Uterus (tissue), 4 donors: ENCODE results near the gene TXNDC11. TPM values are rescaled to one million over a fixed set of nuclear protein-coding genes. Genes with fewer than 3 reads are reported as not detected.
A peak's percentile ranks its signal among the peaks of the same experiment; 100 is the strongest.

Experiments used
- DNase-seq, 2 donors: peaks; one replicate each; pipeline ENCODE4 v3.0.0-alpha.2; 2019 to 2020
- H3K27ac ChIP-seq, 2 donors: fragments of 200-600 bp; sonication (generic); 1 replicate in 1 of 2; 2 replicates in 1 of 2; pipeline ENCODE4 v1.5.1; 2016 to 2018
- H3K27me3 ChIP-seq, 2 donors: fragments of 200-600 bp; sonication (generic); one replicate each; pipeline ENCODE4 v1.5.1; 2018 to 2019; ENCODE audit warnings: control low read depth in 1 of 2
- H3K36me3 ChIP-seq, 2 donors: fragments of 200-600 bp; sonication (generic); one replicate each; pipeline ENCODE4 v1.5.1; 2019; ENCODE audit warnings: control low read depth in 1 of 2
- H3K4me1 ChIP-seq, 2 donors: fragments of 200-600 bp; sonication (generic); one replicate each; pipeline ENCODE4 v1.5.1; 2018 to 2019; ENCODE audit warnings: control low read depth in 1 of 2
- H3K4me3 ChIP-seq, 2 donors: fragments of 200-600 bp; sonication (generic); 1 replicate in 1 of 2; 2 replicates in 1 of 2; pipeline ENCODE4 v1.5.1; 2018 to 2019; ENCODE audit warnings: mild to moderate bottlenecking in 1 of 2
- H3K9me3 ChIP-seq, 2 donors: fragments of 200-600 bp; sonication (generic); one replicate each; pipeline ENCODE4 v1.5.1; 2019; ENCODE audit warnings: control low read depth in 1 of 2
- CTCF ChIP-seq, 4 experiments: fragments of 200-600 bp in 2 of 4; fragments of 450-650 bp in 2 of 4; sonication (generic) in 2 of 4; IDR thresholded peaks; one replicate each; pipeline ENCODE4 v1.5.1; 2016 to 2019; ENCODE audit warnings: antibody characterized with exemption in 4 of 4, mild to moderate bottlenecking in 2 of 4, moderate library complexity in 1 of 4
- POLR2A ChIP-seq, 2 donors: fragments of 450-650 bp; IDR thresholded peaks; one replicate each; pipeline ENCODE4 v1.6.1; 2016; ENCODE audit warnings: antibody characterized with exemption in 2 of 2, mild to moderate bottlenecking in 1 of 2, moderate library complexity in 1 of 2
- intact Hi-C: fragments of 100-400 bp; cut with DNase I; formaldehyde crosslinking; loops from one replicate; pipeline ENCODE4 v1.15.1; 2023; ENCODE audit warnings: low total_unique reads
- total RNA-seq, 4 donors: library from RNA; depleted of rRNA in 3 of 4; stranded (reverse); fragments of >200 nt in 3 of 4; gene quantifications; one replicate each; pipeline versions ENCODE4 v1.1.0 to v1.2.4, GENCODE V29; 2014 to 2023
- donor health status: DM: yes; HTN: yes; CAD: no.

TXNDC11 gene
- total RNA-seq, 4 donors from 2014 or later = 6.1 to 52.0 (median 40.0) TPM

GRCh38 chr16:11783319-11784037 lies 40.8 kb upstream of the TXNDC11 start:
- H3K9me3 ChIP-seq = no peaks in the 10 kb centered on the region
- no peaks in the 10 kb centered on the region for H3K27me3 ChIP-seq
- intact Hi-C loops = no loop called here
- DNase-seq = no peak
- H3K4me1 ChIP-seq = peaks cover 0 to 7% of the 10 kb centered on the region in 2 donors
- no peak for TF ChIP-seq CTCF (IDR thresholded peaks at IDR 0.05)
- peak overlapping the region; percentile 66 to 86 for H3K27ac ChIP-seq
- H3K4me3 ChIP-seq = no peak overlapping the region
- H3K36me3 ChIP-seq = no peaks in the 10 kb centered on the region

- Histone ChIP-seq H3K4me1 (peaks cover 0 to 7% of the 10 kb centered on the region in 2 donors), H3K27me3 (no peaks in the 10 kb centered on the region), H3K27ac (peak overlapping the region; percentile 9 to 86), H3K36me3 (no peaks in the 10 kb centered on the region), H3K9me3 (no peaks in the 10 kb centered on the region), H3K4me3 (no peak overlapping the region)
- no peak for DNase-seq
- intact Hi-C loops = no loop called here
- TF ChIP-seq CTCF (IDR thresholded peaks at IDR 0.05) = no peak
- TF ChIP-seq POLR2A (IDR thresholded peaks at IDR 0.05) = no peak
These were observed 39.1 kb upstream of the TXNDC11 start for GRCh38 chr16:11781773-11782172.

DNA sequence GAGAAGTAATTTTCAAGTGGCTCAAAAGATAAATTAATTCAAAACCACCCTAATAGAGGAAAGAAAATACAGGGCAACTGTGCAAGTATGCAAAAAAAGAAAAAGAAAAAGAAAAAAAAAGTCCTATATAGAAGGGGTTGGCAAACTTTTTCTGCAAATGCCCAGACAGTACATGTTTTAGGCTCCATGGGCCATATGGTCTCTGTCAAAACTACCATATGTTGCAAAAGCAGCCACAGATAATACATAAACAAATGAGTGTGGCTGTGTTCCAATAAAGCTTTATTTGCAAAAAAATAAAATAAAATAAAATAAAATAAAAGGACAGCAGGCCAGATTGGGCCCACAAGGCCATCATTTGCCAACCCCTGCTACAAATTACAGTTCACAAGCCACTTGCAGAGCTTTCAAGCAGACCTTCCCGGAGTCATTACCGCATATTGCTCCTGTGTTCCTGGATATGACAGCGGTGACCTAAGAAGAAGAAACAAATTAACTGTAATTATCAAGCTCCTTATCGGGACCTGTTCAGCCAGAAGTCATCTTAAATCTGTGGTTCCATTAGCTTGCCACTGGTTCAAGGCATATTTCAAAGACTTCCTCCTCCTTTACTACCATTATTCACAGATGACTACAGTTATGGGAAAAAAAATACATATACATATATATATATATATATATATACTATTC lies 38.5 kb upstream of the TXNDC11 start:
- intact Hi-C loops = no loop called here
- no peak for DNase-seq
- Histone ChIP-seq H3K4me3 (no peak overlapping the region), H3K27ac (peak overlapping the region in 1 of 2 donors; percentile 86), H3K36me3 (no peaks in the 10 kb centered on the region), H3K4me1 (peaks cover 0 to 7% of the 10 kb centered on the region in 2 donors), H3K27me3 (no peaks in the 10 kb centered on the region), H3K9me3 (no peaks in the 10 kb centered on the region)
- TF ChIP-seq POLR2A (IDR thresholded peaks at IDR 0.05) (no peak), CTCF (IDR thresholded peaks at IDR 0.05) (no peak)

DNA sequence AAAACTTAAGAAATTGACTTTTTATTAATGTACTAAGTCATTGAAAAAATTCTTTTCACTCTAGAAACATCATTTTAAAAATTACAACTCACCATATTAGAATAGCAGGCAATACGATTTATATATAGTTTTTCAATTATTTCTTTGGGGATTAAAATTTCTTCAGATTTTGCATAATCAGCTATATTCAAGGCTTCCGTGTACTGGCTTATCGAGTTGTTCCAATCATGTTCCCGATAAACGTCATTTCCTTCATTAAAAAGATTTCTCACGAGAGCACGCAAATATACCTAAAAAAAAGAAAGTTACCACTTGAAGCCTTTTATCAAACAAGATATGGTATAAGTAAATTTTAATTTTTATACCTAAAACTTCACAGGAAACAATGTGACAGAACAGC lies 36.4 kb upstream of the TXNDC11 start:
- Histone ChIP-seq H3K4me1 (peaks cover 0 to 7% of the 10 kb centered on the region in 2 donors), H3K36me3 (no peaks in the 10 kb centered on the region), H3K4me3 (no peak overlapping the region), H3K27me3 (no peaks in the 10 kb centered on the region), H3K27ac (no peak overlapping the region), H3K9me3 (no peaks in the 10 kb centered on the region)
- TF ChIP-seq CTCF (IDR thresholded peaks at IDR 0.05) = no peak
- DNase-seq = no peak
- intact Hi-C loops = no loop called here

GRCh38 chr16:11774065-11774626 lies 31.5 kb upstream of the TXNDC11 start:
- Histone ChIP-seq H3K4me3 (no peak overlapping the region), H3K9me3 (no peaks in the 10 kb centered on the region), H3K27me3 (no peaks in the 10 kb centered on the region), H3K36me3 (no peaks in the 10 kb centered on the region), H3K27ac (no peak overlapping the region), H3K4me1 (no peaks in the 10 kb centered on the region)
- TF ChIP-seq POLR2A (IDR thresholded peaks at IDR 0.05) = no peak
- no peak for TF ChIP-seq CTCF (IDR thresholded peaks at IDR 0.05)
- intact Hi-C loops = no loop called here
- DNase-seq = no peak
